ENCODE data around the gene RTP3. TPM values are rescaled to one million over a fixed set of nuclear protein-coding genes. Genes with fewer than 3 reads are reported as not detected.
A peak's percentile ranks its signal among the peaks of the same experiment; 100 is the strongest.

Gene RTP3
- total and polyA plus RNA-seq, 5 donors: not detected

DNA sequence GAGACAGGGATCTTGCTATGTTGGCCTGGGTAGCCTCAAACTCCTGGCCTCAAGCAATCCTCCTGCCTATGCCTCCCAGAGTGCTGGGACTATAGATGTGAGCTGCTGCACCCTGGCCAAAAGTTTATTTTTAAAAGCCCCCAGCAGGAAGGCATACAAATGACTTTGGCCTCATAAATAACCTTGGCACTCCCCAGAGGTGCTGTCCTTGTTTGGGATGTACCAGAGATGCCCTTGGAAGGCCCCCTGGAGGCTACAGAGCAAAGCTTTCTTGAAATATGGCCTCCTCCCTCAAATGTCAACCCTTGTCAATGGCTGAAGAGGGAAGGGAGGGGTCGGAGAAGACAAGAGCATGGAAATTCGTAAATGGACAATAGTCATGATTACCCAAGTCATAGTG, 14.0 kb upstream of the RTP3 start:
- Histone ChIP-seq H3K4me3 (ENCODE audit: low read length) (no peak overlapping the region), H3K27ac (ENCODE audit: low read length) (no peak overlapping the region), H3K9me3 (ENCODE audit: control insufficient read depth, low read length) (no peaks in the 10 kb centered on the region), H3K4me1 (ENCODE audit: control insufficient read depth, insufficient read depth, low read length) (no peaks in the 10 kb centered on the region), H3K27me3 (ENCODE audit: control insufficient read depth, insufficient read depth) (no peaks in the 10 kb centered on the region)
- intact Hi-C loops (cut with DNase I): no loop called here
- ATAC-seq (no peak), DNase-seq (no peak)
- 90% methylated on average over 2 of the region's 2 CpGs for WGBS

DNA sequence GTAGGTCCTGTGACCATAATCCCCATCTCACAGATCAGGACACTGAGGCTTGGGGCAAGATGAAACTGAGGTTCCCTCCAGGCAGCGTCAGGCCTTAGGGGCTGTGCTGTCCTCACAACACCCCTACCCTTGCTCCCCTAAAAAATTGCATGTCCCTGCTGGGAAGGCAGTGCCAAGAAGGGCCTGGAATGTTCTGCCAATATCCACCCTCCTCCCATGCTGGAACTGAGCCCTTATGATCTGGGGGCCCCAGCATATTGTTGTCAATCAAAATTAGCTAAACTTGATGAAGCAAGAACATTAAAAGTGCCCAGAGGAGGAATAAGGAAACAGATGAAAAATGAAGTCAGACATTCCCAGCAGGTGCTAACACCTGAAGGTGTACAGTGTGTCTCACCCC, 13.4 kb upstream of the RTP3 start:
- Histone ChIP-seq H3K27ac (ENCODE audit: low read length) (no peak overlapping the region), H3K4me3 (ENCODE audit: low read length) (no peak overlapping the region), H3K27me3 (ENCODE audit: control insufficient read depth, insufficient read depth) (no peaks in the 10 kb centered on the region), H3K9me3 (ENCODE audit: control insufficient read depth, low read length) (no peaks in the 10 kb centered on the region), H3K4me1 (ENCODE audit: control insufficient read depth, insufficient read depth, low read length) (no peaks in the 10 kb centered on the region)
- 92% methylated on average over 1 of the region's 1 CpG for WGBS
- intact Hi-C loops (cut with DNase I): no loop called here
- DNase-seq (no peak), ATAC-seq (no peak)

DNA sequence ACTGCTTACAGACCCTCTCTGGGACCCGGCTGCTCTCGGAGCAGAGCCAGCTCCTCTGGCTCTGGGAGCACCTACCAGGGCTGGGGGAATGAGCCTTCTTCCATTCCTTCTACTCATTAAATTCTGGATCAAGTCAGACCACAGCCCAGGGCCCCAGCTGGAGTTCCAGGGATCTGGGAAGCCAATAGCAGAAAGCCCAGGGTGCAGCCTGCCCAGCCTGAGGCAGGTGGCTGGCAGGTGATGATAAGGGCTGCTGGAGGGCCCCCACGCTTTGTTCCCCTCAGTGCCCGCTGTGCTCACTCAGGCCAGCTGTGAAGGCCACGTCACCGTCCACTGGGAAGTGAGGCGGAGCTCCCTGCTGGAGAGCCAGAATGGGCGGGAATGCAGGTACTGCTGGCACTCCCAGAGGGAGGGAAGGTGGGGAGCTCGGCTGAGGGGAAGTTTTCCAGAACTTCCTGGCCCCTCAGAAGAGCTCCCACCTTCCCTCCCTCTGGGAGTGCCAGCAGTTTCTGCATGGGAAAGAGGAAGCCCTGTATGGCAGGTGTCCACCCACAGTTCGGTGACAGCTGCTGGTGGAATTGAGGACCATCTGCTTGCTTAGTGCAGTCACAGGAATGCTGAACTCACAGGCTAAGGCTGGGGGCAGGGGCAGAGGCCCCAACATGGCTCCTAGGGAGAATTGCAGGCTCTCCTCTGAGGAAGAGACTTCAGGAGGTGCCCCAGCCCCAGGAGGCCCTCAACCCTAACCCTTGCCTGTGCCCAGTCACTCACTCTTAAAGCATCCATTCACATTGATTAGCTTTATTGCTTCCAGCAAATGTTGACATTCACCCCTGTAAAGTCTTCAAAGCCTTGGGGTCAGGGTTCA, 12.6 kb upstream of the RTP3 start:
- 63% methylated on average over 10 of the region's 10 CpGs for WGBS
- Histone ChIP-seq H3K27me3 (ENCODE audit: control insufficient read depth, insufficient read depth) (no peaks in the 10 kb centered on the region), H3K4me3 (ENCODE audit: low read length) (no peak overlapping the region), H3K4me1 (ENCODE audit: control insufficient read depth, insufficient read depth, low read length) (no peaks in the 10 kb centered on the region), H3K27ac (ENCODE audit: low read length) (no peak overlapping the region), H3K9me3 (ENCODE audit: control insufficient read depth, low read length) (no peaks in the 10 kb centered on the region)
- intact Hi-C loops (cut with DNase I): loop anchor here (5.0 kb wide), 3 partner anchors 72 to 147 kb away; no protein-coding TSS in a partner anchor
- DNase-seq: no peak
- no peak for ATAC-seq

DNA sequence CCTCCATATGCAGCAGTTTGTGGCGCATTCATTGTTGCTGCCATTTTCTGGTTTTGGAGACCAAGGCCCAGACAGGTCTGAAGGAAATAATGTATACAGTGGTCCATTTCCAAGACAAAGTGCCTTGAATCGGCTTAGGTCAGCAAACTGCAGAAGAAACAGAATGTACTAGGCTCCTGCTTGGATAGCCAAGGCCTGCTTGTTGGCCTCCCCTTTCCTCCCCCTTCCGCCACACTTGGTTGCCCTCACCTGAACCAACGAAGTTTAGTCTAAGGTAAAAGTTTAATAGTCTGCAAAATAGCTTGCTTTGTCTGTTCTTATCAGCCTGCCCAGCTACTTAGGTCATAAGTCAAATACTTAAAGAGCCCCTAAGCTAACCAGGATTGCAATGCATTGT, 12.0 kb upstream of the RTP3 start:
- Histone ChIP-seq H3K27me3 (ENCODE audit: control insufficient read depth, insufficient read depth) (no peaks in the 10 kb centered on the region), H3K4me1 (ENCODE audit: control insufficient read depth, insufficient read depth, low read length) (no peaks in the 10 kb centered on the region), H3K9me3 (ENCODE audit: control insufficient read depth, low read length) (no peaks in the 10 kb centered on the region), H3K27ac (ENCODE audit: low read length) (no peak overlapping the region), H3K4me3 (ENCODE audit: low read length) (no peak overlapping the region)
- 91% methylated on average over 4 of the region's 4 CpGs for WGBS
- ATAC-seq (no peak), DNase-seq (no peak)
- intact Hi-C loops (cut with DNase I): loop anchor here (5.0 kb wide), 3 partner anchors 72 to 147 kb away; no protein-coding TSS in a partner anchor

DNA sequence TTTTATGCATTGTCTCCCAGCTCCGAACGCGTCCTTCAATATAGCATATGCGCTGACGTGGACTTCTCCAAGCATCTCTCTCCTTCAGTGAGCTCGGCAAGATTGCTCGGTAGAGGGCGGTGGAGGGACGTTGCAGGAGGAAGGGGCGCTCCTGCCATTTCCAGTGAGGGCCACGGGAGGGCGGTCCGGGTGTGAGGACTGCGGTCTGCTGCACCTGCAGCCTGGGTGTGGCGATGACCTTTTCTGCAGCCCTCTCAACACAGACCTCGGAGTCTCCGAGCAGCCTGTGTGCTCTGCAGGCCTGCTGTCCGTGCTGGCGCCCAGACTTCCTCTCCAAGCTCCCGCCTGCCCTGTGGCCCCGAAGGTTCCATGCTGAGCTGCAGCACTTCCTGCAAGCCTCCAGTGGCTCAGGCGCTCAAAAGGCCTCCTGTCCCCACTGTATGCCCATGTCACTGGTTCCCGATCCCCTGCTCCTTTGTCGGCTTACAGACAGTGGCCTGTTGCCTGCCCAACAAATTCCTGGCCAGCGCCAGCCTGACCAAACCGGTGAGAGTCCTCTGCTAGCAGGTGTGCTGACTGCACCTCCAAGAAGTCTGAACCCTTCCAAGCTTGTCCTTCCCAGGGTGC, 8.9 kb upstream of the RTP3 start:
- Histone ChIP-seq H3K27me3 (ENCODE audit: control insufficient read depth, insufficient read depth) (no peaks in the 10 kb centered on the region), H3K27ac (ENCODE audit: low read length) (no peak overlapping the region), H3K9me3 (ENCODE audit: control insufficient read depth, low read length) (no peaks in the 10 kb centered on the region), H3K4me1 (ENCODE audit: control insufficient read depth, insufficient read depth, low read length) (no peaks in the 10 kb centered on the region), H3K4me3 (ENCODE audit: low read length) (no peak overlapping the region)
- peak; percentile 92 to 93 for ATAC-seq
- intact Hi-C loops (cut with DNase I): loop anchor here (5.0 kb wide), 3 partner anchors 68 to 143 kb away; no protein-coding TSS in a partner anchor
- 14% methylated on average over 26 of the region's 26 CpGs for WGBS
- DNase-seq: peak; percentile 91 to 96 (median 94)

DNA sequence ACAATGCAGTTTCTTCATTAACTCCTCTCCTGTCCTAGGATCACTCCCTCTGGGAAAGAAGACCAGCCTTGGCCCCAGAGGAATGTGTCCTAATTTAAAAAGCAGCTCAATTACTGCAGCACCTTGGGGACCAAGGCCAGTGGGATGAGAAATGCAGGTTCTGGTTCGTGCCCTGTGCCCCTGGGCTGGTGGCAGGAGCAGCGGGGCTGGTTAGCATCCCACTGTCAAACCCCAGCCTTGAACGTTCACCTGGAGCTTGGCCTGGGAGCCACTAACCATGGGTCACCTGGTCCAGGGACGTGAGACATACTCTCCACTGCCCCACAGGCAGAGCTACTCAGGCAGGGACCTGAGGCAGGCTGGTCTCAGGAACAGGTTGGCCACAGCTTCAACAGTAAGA, 8.4 kb upstream of the RTP3 start:
- intact Hi-C loops (cut with DNase I): loop anchor here (5.0 kb wide), 3 partner anchors 68 to 143 kb away; no protein-coding TSS in a partner anchor
- WGBS: 78% methylated on average over 4 of the region's 4 CpGs
- H3K9me3 ChIP-seq (ENCODE audit: control insufficient read depth, low read length): no peaks in the 10 kb centered on the region
- H3K4me1 ChIP-seq (ENCODE audit: control insufficient read depth, insufficient read depth, low read length): no peaks in the 10 kb centered on the region
- H3K27ac ChIP-seq (ENCODE audit: low read length): no peak overlapping the region
- no peaks in the 10 kb centered on the region for H3K27me3 ChIP-seq (ENCODE audit: control insufficient read depth, insufficient read depth)
- DNase-seq: no peak
- ATAC-seq: peak in 1 of 2 donors; percentile 15
- no peak overlapping the region for H3K4me3 ChIP-seq (ENCODE audit: low read length)

DNA sequence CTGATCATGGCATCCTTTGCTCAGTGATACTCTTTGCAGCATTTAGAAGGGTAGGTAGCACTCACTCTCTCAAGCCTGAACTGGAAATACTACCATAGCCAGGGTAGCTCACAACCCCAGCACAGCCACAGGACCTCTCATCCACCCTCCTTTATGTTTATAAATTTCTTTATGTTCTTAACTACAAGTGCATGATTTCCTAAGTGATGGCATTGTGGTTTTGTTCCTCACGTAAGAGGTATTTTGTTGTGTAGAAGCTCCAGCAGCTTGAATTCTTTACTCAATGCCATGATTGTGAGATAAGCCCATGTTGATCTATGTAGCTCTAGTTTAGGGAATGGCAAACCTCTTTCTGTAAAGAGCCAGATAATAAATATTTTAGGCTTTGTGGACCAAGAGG, 7.9 kb upstream of the RTP3 start:
- intact Hi-C loops (cut with DNase I): loop anchor here (5.0 kb wide), 3 partner anchors 67 to 142 kb away; no protein-coding TSS in a partner anchor
- ATAC-seq: no peak
- Histone ChIP-seq H3K4me1 (ENCODE audit: control insufficient read depth, insufficient read depth, low read length) (no peaks in the 10 kb centered on the region), H3K27me3 (ENCODE audit: control insufficient read depth, insufficient read depth) (no peaks in the 10 kb centered on the region), H3K9me3 (ENCODE audit: control insufficient read depth, low read length) (no peaks in the 10 kb centered on the region), H3K27ac (ENCODE audit: low read length) (no peak overlapping the region), H3K4me3 (ENCODE audit: low read length) (no peak overlapping the region)
- DNase-seq: no peak
- WGBS: 85% methylated on average over 1 of the region's 1 CpG

DNA sequence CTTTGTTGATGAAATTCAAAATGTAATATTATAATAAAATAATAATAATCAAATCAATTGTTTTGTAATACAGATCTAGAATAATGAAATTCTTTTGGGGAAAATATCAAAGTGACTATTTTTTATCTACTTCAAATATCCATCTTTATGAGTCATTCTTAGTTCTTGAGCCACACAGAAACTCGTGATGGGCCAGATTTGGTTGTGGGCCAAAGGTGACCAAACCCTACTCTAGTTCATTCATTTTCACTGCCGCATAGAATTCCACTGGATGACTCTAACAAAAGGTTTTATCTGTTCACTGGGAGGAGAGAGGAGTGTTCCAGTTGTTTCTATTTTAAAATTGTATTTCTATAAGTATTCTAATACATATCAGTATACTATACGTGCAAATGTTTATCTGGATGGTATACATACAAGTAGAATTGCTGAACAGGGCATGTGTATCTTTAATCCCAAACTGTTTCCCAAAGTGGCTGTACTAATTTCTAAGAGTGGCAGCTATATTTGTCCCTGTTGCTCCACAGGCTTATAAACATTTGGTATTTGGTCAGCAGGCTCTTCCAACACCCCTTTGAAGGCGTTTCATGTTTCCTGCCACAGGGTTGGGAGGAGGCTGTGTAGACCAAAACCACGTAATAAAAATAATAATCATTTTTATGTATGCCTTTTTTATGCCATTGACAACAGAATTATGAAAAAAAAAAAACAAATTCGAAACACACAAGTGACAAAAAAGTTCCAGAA, 7.3 kb upstream of the RTP3 start:
- WGBS: 74% methylated on average over 6 of the region's 6 CpGs

DNA sequence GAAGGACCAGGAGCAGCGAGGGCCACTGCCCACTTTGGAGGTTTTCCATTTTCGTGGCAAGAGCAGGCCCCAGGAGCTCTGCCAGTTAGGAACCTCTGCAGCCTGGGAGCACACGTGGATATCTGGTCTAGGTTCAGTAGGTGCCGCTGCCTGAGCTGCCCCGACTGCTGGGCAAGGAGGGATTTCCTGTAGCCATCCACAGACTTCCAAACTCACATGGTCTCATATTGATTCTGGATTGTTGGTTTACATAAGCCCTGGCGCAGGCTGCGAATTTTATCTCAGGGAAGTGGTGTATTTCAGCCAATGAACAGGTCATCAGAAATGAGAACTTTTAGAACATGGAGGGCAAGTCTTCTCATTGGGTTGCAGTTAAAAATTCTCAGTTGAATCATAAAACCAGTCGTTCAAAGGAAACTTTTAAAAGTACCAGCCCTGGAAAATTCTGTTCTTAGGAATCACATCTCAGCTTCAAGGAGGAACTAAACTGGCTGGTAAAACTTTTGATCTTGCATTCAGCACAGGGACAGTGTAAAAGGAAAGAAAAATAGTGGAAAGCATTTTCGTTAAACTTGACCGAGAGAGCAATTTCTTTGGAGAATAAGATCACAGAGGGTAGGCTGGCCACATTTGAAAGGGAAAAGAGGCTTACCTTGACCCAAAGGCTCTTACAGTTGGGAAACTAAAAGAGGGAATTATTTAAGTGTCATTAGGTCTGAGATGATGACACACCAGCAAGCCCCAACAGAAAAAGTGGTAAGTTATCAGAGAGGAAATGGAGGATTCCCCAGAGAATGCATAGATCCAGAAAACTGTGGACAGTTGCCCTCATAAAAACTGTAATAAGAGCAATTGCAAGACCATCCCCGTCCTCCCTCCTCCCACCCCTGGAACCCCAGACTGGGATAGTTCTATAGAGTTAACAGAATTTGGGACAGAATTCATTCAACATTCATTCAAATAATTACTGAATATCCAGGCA, 6.4 kb upstream of the RTP3 start:
- ATAC-seq: peak; percentile 25 to 28
- peak overlapping the region; percentile 17 for H3K27ac ChIP-seq (ENCODE audit: low read length)

More for the DNA sequence above, 7.3 kb upstream of the RTP3 start:
- intact Hi-C loops (cut with DNase I): no loop called here
- Histone ChIP-seq H3K9me3 (ENCODE audit: control insufficient read depth, low read length) (no peaks in the 10 kb centered on the region), H3K4me1 (ENCODE audit: control insufficient read depth, insufficient read depth, low read length) (no peaks in the 10 kb centered on the region), H3K4me3 (ENCODE audit: low read length) (no peak overlapping the region), H3K27ac (ENCODE audit: low read length) (no peak overlapping the region), H3K27me3 (ENCODE audit: control insufficient read depth, insufficient read depth) (no peaks in the 10 kb centered on the region)
- peak in 1 of 2 donors; percentile 45 for ATAC-seq
- DNase-seq: no peak

DNA sequence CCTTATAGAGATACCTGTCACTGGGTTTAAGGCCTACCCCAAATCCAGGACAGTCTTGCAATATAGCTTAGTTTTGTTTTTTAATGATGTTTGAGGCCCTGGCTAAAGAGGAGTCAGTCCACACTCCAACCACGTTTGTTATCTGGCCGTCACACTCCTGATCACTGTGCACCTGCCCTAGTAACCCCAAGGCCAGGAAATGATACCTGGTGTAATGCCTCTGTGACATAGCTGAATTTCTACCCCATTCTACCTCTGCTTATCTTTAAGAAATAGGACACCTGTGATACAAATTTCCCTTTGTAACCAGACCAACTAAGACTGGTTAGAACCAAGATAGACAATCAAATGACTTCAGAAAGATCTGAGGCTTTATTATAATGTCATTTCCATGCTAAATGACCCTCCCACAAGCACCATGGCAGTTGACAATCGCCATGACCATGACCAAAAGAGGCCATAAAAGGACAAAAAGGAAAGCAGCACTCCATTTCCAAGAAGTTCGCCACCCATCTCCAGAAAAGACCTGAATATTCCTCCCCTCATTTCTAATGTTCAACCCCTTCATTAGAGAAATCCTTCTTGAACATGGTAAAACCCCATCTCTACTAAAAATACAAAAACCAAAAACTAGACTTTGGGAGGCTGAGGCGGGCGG, 4.8 kb upstream of the RTP3 start:
- intact Hi-C loops (cut with DNase I): no loop called here
- Histone ChIP-seq H3K4me1 (ENCODE audit: control insufficient read depth, insufficient read depth, low read length) (no peaks in the 10 kb centered on the region), H3K4me3 (ENCODE audit: low read length) (no peak overlapping the region), H3K27ac (ENCODE audit: low read length) (no peak overlapping the region), H3K9me3 (ENCODE audit: control insufficient read depth, low read length) (no peaks in the 10 kb centered on the region), H3K27me3 (ENCODE audit: control insufficient read depth, insufficient read depth) (no peaks in the 10 kb centered on the region)
- WGBS: 91% methylated on average over 6 of the region's 6 CpGs
- DNase-seq: no peak
- ATAC-seq: no peak

More for the DNA sequence above, 6.4 kb upstream of the RTP3 start:
- Histone ChIP-seq H3K27me3 (ENCODE audit: control insufficient read depth, insufficient read depth) (no peaks in the 10 kb centered on the region), H3K4me3 (ENCODE audit: low read length) (no peak overlapping the region), H3K4me1 (ENCODE audit: control insufficient read depth, insufficient read depth, low read length) (no peaks in the 10 kb centered on the region), H3K9me3 (ENCODE audit: control insufficient read depth, low read length) (no peaks in the 10 kb centered on the region)
- no peak for DNase-seq
- intact Hi-C loops (cut with DNase I): no loop called here
- WGBS: 68% methylated on average over 11 of the region's 11 CpGs
